ENCODE data around the gene LEFTY2.
"Not testable (repeated sequence)": the region's sequence is repeated elsewhere in the genome, so short reads cannot be mapped to it uniquely, and the experiment has no call there.

LEFTY2 gene

DNA sequence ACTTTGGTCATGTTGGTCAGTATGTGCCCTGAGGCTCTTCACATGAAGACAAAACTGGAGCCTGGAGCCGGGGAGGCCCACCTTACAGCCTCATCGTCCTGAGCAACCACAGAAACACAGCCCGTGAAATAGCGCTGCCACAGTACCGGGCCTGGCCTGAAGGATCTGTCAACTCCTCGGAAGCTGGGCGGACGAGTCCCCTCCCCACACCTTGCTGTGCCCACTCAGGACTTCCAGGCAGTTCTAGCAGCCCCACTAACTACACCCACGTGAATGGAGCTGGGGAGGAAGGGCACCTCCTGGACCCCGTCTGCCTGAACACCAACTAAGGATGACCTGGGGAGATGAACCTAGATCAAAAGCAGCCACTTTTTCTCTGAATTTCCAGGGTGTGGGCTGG is 33.4 kb upstream of the LEFTY2 start:
- H3K4me3 ChIP-seq (ENCODE audit: low read depth, low read length) = no peak overlapping the region
- DNase-seq (ENCODE audit: low read depth) = no peak
- no peak for TF ChIP-seq CTCF (IDR thresholded peaks at IDR 0.05; ENCODE audit: insufficient read depth, low read depth, low read length, missing control alignments)

- H3K4me3 ChIP-seq (ENCODE audit: low read depth, low read length) = no peak overlapping the region
- no peak for TF ChIP-seq CTCF (IDR thresholded peaks at IDR 0.05; ENCODE audit: insufficient read depth, low read depth, low read length, missing control alignments)
- no peak for DNase-seq (ENCODE audit: low read depth)
These were observed 32.1 kb upstream of the LEFTY2 start for GRCh38 chr1:225973158-225973557.

- no peak for TF ChIP-seq CTCF (IDR thresholded peaks at IDR 0.05; ENCODE audit: insufficient read depth, low read depth, low read length, missing control alignments)
- no peak for DNase-seq (ENCODE audit: low read depth)
These were observed 31.5 kb upstream of the LEFTY2 start for GRCh38 chr1:225972344-225973152.

GRCh38 chr1:225970592-225971157 is 29.7 kb upstream of the LEFTY2 start:
- DNase-seq (ENCODE audit: low read depth); H3K4me3 ChIP-seq (ENCODE audit: low read depth, low read length): not testable (repeated sequence)

More at GRCh38 chr1:225972344-225973152, 31.5 kb upstream of the LEFTY2 start:
- H3K4me3 ChIP-seq (ENCODE audit: low read depth, low read length) = no peak overlapping the region

- not testable (repeated sequence) for DNase-seq (ENCODE audit: low read depth); H3K4me3 ChIP-seq (ENCODE audit: low read depth, low read length)
These were observed 28.7 kb upstream of the LEFTY2 start for GRCh38 chr1:225969751-225970150.

DNA sequence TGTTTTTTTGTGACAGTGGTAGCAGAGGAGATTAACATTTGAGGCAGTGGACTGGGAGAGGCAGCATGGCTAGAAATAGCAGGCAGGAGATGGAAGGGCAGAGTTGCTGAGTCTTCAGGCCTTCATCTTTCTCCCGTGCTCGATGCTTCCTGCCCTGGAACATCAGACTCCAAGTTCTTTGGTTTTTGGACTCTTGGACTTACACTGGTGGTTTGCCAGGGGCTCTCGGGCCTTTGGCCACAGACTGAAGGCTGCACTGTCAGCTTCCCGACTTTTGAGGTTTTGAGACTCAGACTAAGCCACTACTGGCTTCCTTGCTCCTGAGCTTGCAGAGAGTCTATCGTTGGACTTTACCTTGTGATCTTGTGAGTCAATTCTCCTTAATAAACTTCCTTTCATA is 24.2 kb upstream of the LEFTY2 start:
- no peak for DNase-seq (ENCODE audit: low read depth)
- no peak for TF ChIP-seq CTCF (IDR thresholded peaks at IDR 0.05; ENCODE audit: insufficient read depth, low read depth, low read length, missing control alignments)
- H3K4me3 ChIP-seq (ENCODE audit: low read depth, low read length) = no peak overlapping the region

- H3K4me3 ChIP-seq (ENCODE audit: low read depth, low read length) = no peak overlapping the region
- no peak for DNase-seq (ENCODE audit: low read depth)
- TF ChIP-seq CTCF (IDR thresholded peaks at IDR 0.05; ENCODE audit: insufficient read depth, low read depth, low read length, missing control alignments) = no peak
These were observed 22.9 kb upstream of the LEFTY2 start for GRCh38 chr1:225963735-225964530.
